HEK293 (cell line): ENCODE measurements around the gene ZNF674.

Experiments used
- GLIS1 ChIP-seq: fragments of 450-650 bp; formaldehyde crosslinking; IDR thresholded peaks from 2 replicates; pipeline ENCODE4 v1.5.1; 2016; ENCODE audit warnings: missing biosample characterization, missing genetic modification characterization
- KLF16 ChIP-seq: fragments of 450-650 bp; formaldehyde crosslinking; IDR thresholded peaks from 2 replicates; pipeline ENCODE4 v1.5.1; 2017; ENCODE audit warnings: missing biosample characterization, missing genetic modification characterization
- KLF7 ChIP-seq: fragments of 450-650 bp; formaldehyde crosslinking; IDR thresholded peaks from 2 replicates; pipeline ENCODE4 v1.5.1; 2016; ENCODE audit warnings: missing biosample characterization, missing genetic modification characterization, borderline replicate concordance
- PRDM1 ChIP-seq: fragments of 450-650 bp; formaldehyde crosslinking; IDR thresholded peaks from 2 replicates; pipeline ENCODE4; 2016; ENCODE audit warnings: missing biosample characterization, missing genetic modification characterization
- TRIM28 ChIP-seq: IDR thresholded peaks from 2 replicates; pipeline ENCODE4 v1.6.1; 2011; ENCODE audit warnings: low read length, control low read depth, borderline replicate concordance
- WT1 ChIP-seq: fragments of 450-650 bp; formaldehyde crosslinking; IDR thresholded peaks from 2 replicates; pipeline ENCODE4 v1.5.1; 2016; ENCODE audit warnings: missing biosample characterization, missing genetic modification characterization
- ZBTB20 ChIP-seq: fragments of 450-650 bp; formaldehyde crosslinking; IDR thresholded peaks from 2 replicates; pipeline ENCODE4 v1.5.1; 2016; ENCODE audit warnings: missing biosample characterization, missing genetic modification characterization
- ZNF138 ChIP-seq: fragments of 450-650 bp; formaldehyde crosslinking; IDR thresholded peaks from 2 replicates; pipeline ENCODE4 v1.5.1; 2016; ENCODE audit warnings: missing biosample characterization, missing genetic modification characterization, borderline replicate concordance
- ZNF175 ChIP-seq: fragments of 450-650 bp; formaldehyde crosslinking; IDR thresholded peaks from 2 replicates; pipeline ENCODE4 v1.5.1; 2016; ENCODE audit warnings: missing biosample characterization, missing genetic modification characterization
- ZNF266 ChIP-seq: fragments of 450-650 bp; formaldehyde crosslinking; IDR thresholded peaks from 2 replicates; pipeline ENCODE4 v1.5.1; 2016; ENCODE audit warnings: missing biosample characterization, missing genetic modification characterization, low read depth
- ZNF274 ChIP-seq, 2 experiments: fragments of 200-500 bp in 1 of 2; fragments of 450-650 bp in 1 of 2; sonication (Bioruptor generic) in 1 of 2; formaldehyde crosslinking in 1 of 2; IDR thresholded peaks; 2 replicates each; pipeline versions ENCODE4 v1.5.1 to v1.6.1; 2014 to 2016; ENCODE audit warnings: borderline replicate concordance in 1 of 2, inconsistent platforms in 1 of 2, low read length in 1 of 2, missing biosample characterization in 1 of 2, missing genetic modification characterization in 1 of 2
- ZNF335 ChIP-seq: fragments of 450-650 bp; formaldehyde crosslinking; conservative IDR thresholded peaks from 2 replicates; pipeline ENCODE4 v1.5.1; 2016; ENCODE audit warnings: missing biosample characterization, missing genetic modification characterization
- ZNF473 ChIP-seq: fragments of 450-650 bp; formaldehyde crosslinking; IDR thresholded peaks from 2 replicates; pipeline ENCODE4 v1.5.1; 2017; ENCODE audit warnings: missing biosample characterization, missing genetic modification characterization
- ZNF600 ChIP-seq: fragments of 450-650 bp; formaldehyde crosslinking; IDR thresholded peaks from 2 replicates; pipeline ENCODE4 v1.5.1; 2016; ENCODE audit warnings: missing biosample characterization, missing genetic modification characterization
- ZNF777 ChIP-seq: fragments of 450-650 bp; formaldehyde crosslinking; IDR thresholded peaks from 2 replicates; pipeline ENCODE4 v1.5.1; 2017; ENCODE audit warnings: missing biosample characterization, missing genetic modification characterization, borderline replicate concordance
- ZXDB ChIP-seq: fragments of 450-650 bp; formaldehyde crosslinking; IDR thresholded peaks from 2 replicates; pipeline ENCODE4 v1.5.1; 2016; ENCODE audit warnings: missing biosample characterization, missing genetic modification characterization
- TF ChIP-seq, protein P1 (sequence below): fragments of 450-650 bp; formaldehyde crosslinking; IDR thresholded peaks from 2 replicates; pipeline ENCODE4 v1.5.1; 2016; ENCODE audit warnings: missing biosample characterization, missing genetic modification characterization
- TF ChIP-seq, protein P2 (sequence below): fragments of 450-650 bp; formaldehyde crosslinking; IDR thresholded peaks from 2 replicates; pipeline ENCODE4 v1.5.1; 2017; ENCODE audit warnings: missing biosample characterization, missing genetic modification characterization
- TF ChIP-seq, protein P3 (sequence below): fragments of 450-650 bp; formaldehyde crosslinking; IDR thresholded peaks from 2 replicates; pipeline ENCODE4 v1.5.1; 2016; ENCODE audit warnings: missing biosample characterization, missing genetic modification characterization
- TF ChIP-seq, protein P4 (sequence below): fragments of 450-650 bp; formaldehyde crosslinking; IDR thresholded peaks from 2 replicates; pipeline ENCODE4 v1.5.1; 2016; ENCODE audit warnings: missing biosample characterization, missing genetic modification characterization
- TF ChIP-seq, protein P5 (sequence below): fragments of 450-650 bp; formaldehyde crosslinking; IDR thresholded peaks from 2 replicates; pipeline ENCODE4 v1.5.1; 2016; ENCODE audit warnings: missing biosample characterization, missing genetic modification characterization, low read depth
- TF ChIP-seq, protein P6 (sequence below): fragments of 450-650 bp; formaldehyde crosslinking; IDR thresholded peaks from 2 replicates; pipeline ENCODE4 v1.5.1; 2016; ENCODE audit warnings: missing biosample characterization, missing genetic modification characterization
- TF ChIP-seq, protein P7 (sequence below): fragments of 450-650 bp; formaldehyde crosslinking; IDR thresholded peaks from 2 replicates; pipeline ENCODE4 v1.5.1; 2016; ENCODE audit warnings: missing biosample characterization, missing genetic modification characterization
- TF ChIP-seq, protein P8 (sequence below): fragments of 450-650 bp; formaldehyde crosslinking; IDR thresholded peaks from 2 replicates; pipeline ENCODE4 v1.5.1; 2016; ENCODE audit warnings: missing biosample characterization, missing genetic modification characterization
- TF ChIP-seq, protein P9 (sequence below): fragments of 450-650 bp; formaldehyde crosslinking; optimal IDR thresholded peaks from 2 replicates; pipeline ENCODE3; 2016; ENCODE audit warnings: missing biosample characterization, mild to moderate bottlenecking, missing genetic modification characterization

The ZNF674 gene

DNA sequence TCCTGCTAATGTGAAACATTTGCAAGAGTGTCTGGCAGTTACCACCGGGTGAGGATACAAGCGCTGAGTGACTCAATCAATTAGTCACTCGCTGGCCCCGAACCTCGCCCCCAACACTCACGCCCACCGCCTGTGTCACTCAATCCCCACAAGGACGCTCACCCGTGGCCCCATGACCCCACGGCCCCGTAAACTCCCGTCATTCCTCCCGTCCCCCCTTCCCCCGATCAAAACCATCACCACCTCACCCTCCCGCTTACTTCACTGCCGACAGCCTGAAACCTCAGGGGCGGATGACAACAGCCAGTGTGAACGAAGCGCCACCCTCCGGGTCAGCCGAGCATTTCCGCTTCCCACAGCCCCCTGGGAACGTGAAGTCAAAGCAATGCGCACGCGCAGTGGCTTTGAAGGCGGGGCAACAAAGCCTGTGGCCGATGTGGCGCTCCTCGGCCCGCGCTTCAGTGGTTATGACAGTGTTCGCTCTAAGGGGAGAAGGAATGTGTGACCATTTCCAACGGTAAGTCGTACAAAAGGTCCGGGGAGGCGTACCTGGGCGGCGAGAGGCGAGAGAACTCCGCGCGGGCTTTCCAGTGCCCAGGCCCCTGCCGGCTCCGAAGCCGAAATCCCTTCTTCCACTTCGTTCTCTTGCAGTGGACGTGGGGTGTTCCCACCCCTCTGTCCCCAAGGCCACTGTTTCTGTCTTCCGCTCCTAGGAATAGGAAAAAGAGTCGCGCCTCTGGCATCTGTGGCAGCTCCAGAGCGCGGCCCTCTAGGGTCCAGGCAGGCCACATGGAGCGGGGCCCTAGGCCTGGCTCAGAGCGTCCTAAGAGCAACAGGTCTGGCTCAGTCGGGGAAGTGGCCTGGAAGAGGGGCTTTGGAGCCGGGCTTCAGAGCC is at the start of gene ZNF674 (continued):
- TF ChIP-seq ZXDB (peak; percentile 93), ZBTB20 (tag by site-specific recombination) (peak; percentile 82; the same call in 1 of the 2 replicates), KLF16 (tag by site-specific recombination) (peak; percentile 84), ZNF266 (tag by site-specific recombination) (no peak), PRDM1 (no peak), ZNF335 (tag by site-specific recombination) (peak; percentile 82), ZNF777 (tag by site-specific recombination) (no peak), ZNF473 (tag by site-specific recombination) (no peak), TRIM28 (peak; percentile 24; the same call in 1 of the 2 replicates), GLIS1 (tag by site-specific recombination) (peak; percentile 68), ZNF600 (peak; percentile 77), ZNF175 (no peak), ZNF274 (IDR thresholded peaks at IDR 0.05; ENCODE audit: low read length) (no peak), ZNF274 (tag by site-specific recombination; IDR thresholded peaks at IDR 0.05; ENCODE audit: borderline replicate concordance) (no peak), WT1 (tag by site-specific recombination) (peak; percentile 82), KLF7 (peak; percentile 66; the same call in 1 of the 2 replicates), ZNF138 (tag by site-specific recombination) (no peak)
- TF ChIP-seq, protein P1, sequence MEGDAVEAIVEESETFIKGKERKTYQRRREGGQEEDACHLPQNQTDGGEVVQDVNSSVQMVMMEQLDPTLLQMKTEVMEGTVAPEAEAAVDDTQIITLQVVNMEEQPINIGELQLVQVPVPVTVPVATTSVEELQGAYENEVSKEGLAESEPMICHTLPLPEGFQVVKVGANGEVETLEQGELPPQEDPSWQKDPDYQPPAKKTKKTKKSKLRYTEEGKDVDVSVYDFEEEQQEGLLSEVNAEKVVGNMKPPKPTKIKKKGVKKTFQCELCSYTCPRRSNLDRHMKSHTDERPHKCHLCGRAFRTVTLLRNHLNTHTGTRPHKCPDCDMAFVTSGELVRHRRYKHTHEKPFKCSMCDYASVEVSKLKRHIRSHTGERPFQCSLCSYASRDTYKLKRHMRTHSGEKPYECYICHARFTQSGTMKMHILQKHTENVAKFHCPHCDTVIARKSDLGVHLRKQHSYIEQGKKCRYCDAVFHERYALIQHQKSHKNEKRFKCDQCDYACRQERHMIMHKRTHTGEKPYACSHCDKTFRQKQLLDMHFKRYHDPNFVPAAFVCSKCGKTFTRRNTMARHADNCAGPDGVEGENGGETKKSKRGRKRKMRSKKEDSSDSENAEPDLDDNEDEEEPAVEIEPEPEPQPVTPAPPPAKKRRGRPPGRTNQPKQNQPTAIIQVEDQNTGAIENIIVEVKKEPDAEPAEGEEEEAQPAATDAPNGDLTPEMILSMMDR, result peak; percentile 93
- TF ChIP-seq, protein P2, sequence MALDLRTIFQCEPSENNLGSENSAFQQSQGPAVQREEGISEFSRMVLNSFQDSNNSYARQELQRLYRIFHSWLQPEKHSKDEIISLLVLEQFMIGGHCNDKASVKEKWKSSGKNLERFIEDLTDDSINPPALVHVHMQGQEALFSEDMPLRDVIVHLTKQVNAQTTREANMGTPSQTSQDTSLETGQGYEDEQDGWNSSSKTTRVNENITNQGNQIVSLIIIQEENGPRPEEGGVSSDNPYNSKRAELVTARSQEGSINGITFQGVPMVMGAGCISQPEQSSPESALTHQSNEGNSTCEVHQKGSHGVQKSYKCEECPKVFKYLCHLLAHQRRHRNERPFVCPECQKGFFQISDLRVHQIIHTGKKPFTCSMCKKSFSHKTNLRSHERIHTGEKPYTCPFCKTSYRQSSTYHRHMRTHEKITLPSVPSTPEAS (tag by site-specific recombination), result no peak
- TF ChIP-seq, protein P3, sequence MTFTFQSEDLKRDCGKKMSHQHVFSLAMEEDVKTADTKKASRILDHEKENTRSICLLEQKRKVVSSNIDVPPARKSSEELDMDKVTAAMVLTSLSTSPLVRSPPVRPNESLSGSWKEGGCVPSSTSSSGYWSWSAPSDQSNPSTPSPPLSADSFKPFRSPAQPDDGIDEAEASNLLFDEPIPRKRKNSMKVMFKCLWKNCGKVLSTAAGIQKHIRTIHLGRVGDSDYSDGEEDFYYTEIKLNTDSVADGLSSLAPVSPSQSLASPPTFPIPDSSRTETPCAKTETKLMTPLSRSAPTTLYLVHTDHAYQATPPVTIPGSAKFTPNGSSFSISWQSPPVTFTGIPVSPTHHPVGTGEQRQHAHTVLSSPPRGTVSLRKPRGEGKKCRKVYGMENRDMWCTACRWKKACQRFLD (tag by site-specific recombination), result no peak
- TF ChIP-seq, protein P4, sequence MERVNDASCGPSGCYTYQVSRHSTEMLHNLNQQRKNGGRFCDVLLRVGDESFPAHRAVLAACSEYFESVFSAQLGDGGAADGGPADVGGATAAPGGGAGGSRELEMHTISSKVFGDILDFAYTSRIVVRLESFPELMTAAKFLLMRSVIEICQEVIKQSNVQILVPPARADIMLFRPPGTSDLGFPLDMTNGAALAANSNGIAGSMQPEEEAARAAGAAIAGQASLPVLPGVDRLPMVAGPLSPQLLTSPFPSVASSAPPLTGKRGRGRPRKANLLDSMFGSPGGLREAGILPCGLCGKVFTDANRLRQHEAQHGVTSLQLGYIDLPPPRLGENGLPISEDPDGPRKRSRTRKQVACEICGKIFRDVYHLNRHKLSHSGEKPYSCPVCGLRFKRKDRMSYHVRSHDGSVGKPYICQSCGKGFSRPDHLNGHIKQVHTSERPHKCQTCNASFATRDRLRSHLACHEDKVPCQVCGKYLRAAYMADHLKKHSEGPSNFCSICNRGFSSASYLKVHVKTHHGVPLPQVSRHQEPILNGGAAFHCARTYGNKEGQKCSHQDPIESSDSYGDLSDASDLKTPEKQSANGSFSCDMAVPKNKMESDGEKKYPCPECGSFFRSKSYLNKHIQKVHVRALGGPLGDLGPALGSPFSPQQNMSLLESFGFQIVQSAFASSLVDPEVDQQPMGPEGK (tag by site-specific recombination), result peak; percentile 99
- TF ChIP-seq, protein P5, sequence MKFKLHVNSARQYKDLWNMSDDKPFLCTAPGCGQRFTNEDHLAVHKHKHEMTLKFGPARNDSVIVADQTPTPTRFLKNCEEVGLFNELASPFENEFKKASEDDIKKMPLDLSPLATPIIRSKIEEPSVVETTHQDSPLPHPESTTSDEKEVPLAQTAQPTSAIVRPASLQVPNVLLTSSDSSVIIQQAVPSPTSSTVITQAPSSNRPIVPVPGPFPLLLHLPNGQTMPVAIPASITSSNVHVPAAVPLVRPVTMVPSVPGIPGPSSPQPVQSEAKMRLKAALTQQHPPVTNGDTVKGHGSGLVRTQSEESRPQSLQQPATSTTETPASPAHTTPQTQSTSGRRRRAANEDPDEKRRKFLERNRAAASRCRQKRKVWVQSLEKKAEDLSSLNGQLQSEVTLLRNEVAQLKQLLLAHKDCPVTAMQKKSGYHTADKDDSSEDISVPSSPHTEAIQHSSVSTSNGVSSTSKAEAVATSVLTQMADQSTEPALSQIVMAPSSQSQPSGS (tag by site-specific recombination), result peak; percentile 88
- TF ChIP-seq, protein P6, sequence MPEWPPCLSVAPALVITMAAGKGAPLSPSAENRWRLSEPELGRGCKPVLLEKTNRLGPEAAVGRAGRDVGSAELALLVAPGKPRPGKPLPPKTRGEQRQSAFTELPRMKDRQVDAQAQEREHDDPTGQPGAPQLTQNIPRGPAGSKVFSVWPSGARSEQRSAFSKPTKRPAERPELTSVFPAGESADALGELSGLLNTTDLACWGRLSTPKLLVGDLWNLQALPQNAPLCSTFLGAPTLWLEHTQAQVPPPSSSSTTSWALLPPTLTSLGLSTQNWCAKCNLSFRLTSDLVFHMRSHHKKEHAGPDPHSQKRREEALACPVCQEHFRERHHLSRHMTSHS (tag by site-specific recombination), result peak; percentile 80; the same call in 1 of the 2 replicates
- TF ChIP-seq, protein P7, sequence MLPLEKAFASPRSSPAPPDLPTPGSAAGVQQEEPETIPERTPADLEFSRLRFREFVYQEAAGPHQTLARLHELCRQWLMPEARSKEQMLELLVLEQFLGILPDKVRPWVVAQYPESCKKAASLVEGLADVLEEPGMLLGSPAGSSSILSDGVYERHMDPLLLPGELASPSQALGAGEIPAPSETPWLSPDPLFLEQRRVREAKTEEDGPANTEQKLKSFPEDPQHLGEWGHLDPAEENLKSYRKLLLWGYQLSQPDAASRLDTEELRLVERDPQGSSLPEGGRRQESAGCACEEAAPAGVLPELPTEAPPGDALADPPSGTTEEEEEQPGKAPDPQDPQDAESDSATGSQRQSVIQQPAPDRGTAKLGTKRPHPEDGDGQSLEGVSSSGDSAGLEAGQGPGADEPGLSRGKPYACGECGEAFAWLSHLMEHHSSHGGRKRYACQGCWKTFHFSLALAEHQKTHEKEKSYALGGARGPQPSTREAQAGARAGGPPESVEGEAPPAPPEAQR (tag by site-specific recombination), result no peak
- TF ChIP-seq, protein P8, sequence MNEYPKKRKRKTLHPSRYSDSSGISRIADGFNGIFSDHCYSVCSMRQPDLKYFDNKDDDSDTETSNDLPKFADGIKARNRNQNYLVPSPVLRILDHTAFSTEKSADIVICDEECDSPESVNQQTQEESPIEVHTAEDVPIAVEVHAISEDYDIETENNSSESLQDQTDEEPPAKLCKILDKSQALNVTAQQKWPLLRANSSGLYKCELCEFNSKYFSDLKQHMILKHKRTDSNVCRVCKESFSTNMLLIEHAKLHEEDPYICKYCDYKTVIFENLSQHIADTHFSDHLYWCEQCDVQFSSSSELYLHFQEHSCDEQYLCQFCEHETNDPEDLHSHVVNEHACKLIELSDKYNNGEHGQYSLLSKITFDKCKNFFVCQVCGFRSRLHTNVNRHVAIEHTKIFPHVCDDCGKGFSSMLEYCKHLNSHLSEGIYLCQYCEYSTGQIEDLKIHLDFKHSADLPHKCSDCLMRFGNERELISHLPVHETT (tag by site-specific recombination), result peak; percentile 62; the same call in 1 of the 2 replicates
- TF ChIP-seq, protein P9, sequence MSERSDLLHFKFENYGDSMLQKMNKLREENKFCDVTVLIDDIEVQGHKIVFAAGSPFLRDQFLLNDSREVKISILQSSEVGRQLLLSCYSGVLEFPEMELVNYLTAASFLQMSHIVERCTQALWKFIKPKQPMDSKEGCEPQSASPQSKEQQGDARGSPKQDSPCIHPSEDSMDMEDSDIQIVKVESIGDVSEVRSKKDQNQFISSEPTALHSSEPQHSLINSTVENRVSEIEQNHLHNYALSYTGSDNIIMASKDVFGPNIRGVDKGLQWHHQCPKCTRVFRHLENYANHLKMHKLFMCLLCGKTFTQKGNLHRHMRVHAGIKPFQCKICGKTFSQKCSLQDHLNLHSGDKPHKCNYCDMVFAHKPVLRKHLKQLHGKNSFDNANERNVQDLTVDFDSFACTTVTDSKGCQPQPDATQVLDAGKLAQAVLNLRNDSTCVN, result peak; percentile 56
